CD14-positive monocyte (primary cell): ENCODE measurements around the gene TM6SF1. TPM values are rescaled to one million over a fixed set of nuclear protein-coding genes. Genes with fewer than 3 reads are reported as not detected.

Experiments used
- DNase-seq, 3 donors: peaks; one replicate each; pipeline ENCODE4 v3.0.0-alpha.2; 2011 to 2022
- H2AFZ ChIP-seq: 2 replicates; pipeline ENCODE4 v1.6.0; 2012; ENCODE audit warnings: mild to moderate bottlenecking, low read depth, low read length, inconsistent platforms; ENCODE audit not compliant: insufficient read depth, poor library complexity, severe bottlenecking
- H3K27ac ChIP-seq, 2 donors: 1 replicate in 1 of 2; 2 replicates in 1 of 2; pipeline ENCODE4 v1.5.1; 2012 to 2013; ENCODE audit warnings: low read length in 2 of 2, control low read depth in 1 of 2, inconsistent platforms in 1 of 2, low read depth in 1 of 2, mild to moderate bottlenecking in 1 of 2
- H3K27me3 ChIP-seq, 2 donors: one replicate each; pipeline versions ENCODE4 v1.6.0 to v1.6.1; 2011 to 2013; ENCODE audit warnings: low read length in 2 of 2; ENCODE audit not compliant: control insufficient read depth in 2 of 2, insufficient read depth in 2 of 2
- H3K36me3 ChIP-seq, 2 donors: replicated peaks in 1 of 2; 1 replicate in 1 of 2; 2 replicates in 1 of 2; pipeline versions ENCODE4 v1.5.1 to v1.6.1; 2012 to 2013; ENCODE audit warnings: low read length in 2 of 2, control low read depth in 1 of 2, inconsistent platforms in 1 of 2, mild to moderate bottlenecking in 1 of 2; ENCODE audit not compliant: insufficient read depth in 2 of 2, control insufficient read depth in 1 of 2
- H3K4me1 ChIP-seq, 2 donors: 1 replicate in 1 of 2; 2 replicates in 1 of 2; pipeline versions ENCODE4 v1.5.1 to v1.6.1; 2012 to 2013; ENCODE audit warnings: low read length in 2 of 2, control low read depth in 1 of 2, inconsistent platforms in 1 of 2, mild to moderate bottlenecking in 1 of 2, moderate library complexity in 1 of 2; ENCODE audit not compliant: insufficient read depth in 2 of 2, control insufficient read depth in 1 of 2
- H3K4me2 ChIP-seq: replicated peaks from 2 replicates; pipeline ENCODE3; 2012; ENCODE audit warnings: low read length, moderate library complexity, mild to moderate bottlenecking; ENCODE audit not compliant: poor library complexity, severe bottlenecking; ENCODE audit errors: extremely low read depth
- H3K4me3 ChIP-seq, 3 experiments: fragments of 200-600 bp in 1 of 3; sonication (generic) in 1 of 3; replicated peaks in 1 of 3; 1 replicate in 2 of 3; 2 replicates in 1 of 3; pipeline ENCODE4 v1.5.1; 2011 to 2013; ENCODE audit warnings: low read length in 3 of 3, mild to moderate bottlenecking in 3 of 3, control low read depth in 2 of 3, low read depth in 2 of 3, inconsistent platforms in 1 of 3, moderate library complexity in 1 of 3
- H3K79me2 ChIP-seq: 2 replicates; pipeline ENCODE4 v1.6.0; 2012; ENCODE audit warnings: mild to moderate bottlenecking, control low read depth, inconsistent platforms, low read length, moderate library complexity; ENCODE audit not compliant: insufficient read depth
- H3K9ac ChIP-seq: 2 replicates; pipeline ENCODE4 v1.6.0; 2017; ENCODE audit warnings: low read length, mild to moderate bottlenecking; ENCODE audit not compliant: insufficient read depth, poor library complexity, severe bottlenecking
- H3K9me3 ChIP-seq, 2 donors: replicated peaks in 1 of 2; 1 replicate in 1 of 2; 2 replicates in 1 of 2; pipeline versions ENCODE4 v1.5.1 to v1.6.1; 2012 to 2013; ENCODE audit warnings: low read length in 2 of 2, control low read depth in 1 of 2; ENCODE audit not compliant: control insufficient read depth in 1 of 2, insufficient read depth in 1 of 2
- H4K20me1 ChIP-seq: 2 replicates; pipeline ENCODE4 v1.6.0; 2012; ENCODE audit warnings: mild to moderate bottlenecking, low read length, control low read depth, moderate library complexity; ENCODE audit not compliant: insufficient read depth
- H3K27ac Mint-ChIP-seq, 7 donors: one replicate each; pipeline ENCODE4 v1.8.0; 2020; ENCODE audit warnings: mild to moderate bottlenecking in 7 of 7, mixed read lengths in 7 of 7, moderate library complexity in 6 of 7, inconsistent platforms in 2 of 7
- H3K27me3 Mint-ChIP-seq, 3 donors: one replicate each; pipeline ENCODE4 v1.8.0; 2021 to 2022; ENCODE audit warnings: low read depth in 3 of 3, mild to moderate bottlenecking in 3 of 3, mixed read lengths in 3 of 3, moderate library complexity in 3 of 3, inconsistent platforms in 1 of 3
- H3K36me3 Mint-ChIP-seq, 2 donors: one replicate each; pipeline ENCODE4 v1.8.0; 2020; ENCODE audit warnings: mixed read lengths in 2 of 2, inconsistent platforms in 1 of 2, mild to moderate bottlenecking in 1 of 2
- H3K4me1 Mint-ChIP-seq: one replicate; pipeline ENCODE4 v1.8.0; 2020; ENCODE audit warnings: mild to moderate bottlenecking, mixed read lengths
- H3K4me3 Mint-ChIP-seq, 2 donors: one replicate each; pipeline ENCODE4 v1.8.0; 2020; ENCODE audit warnings: mild to moderate bottlenecking in 2 of 2, mixed read lengths in 2 of 2, moderate library complexity in 1 of 2
- H3K9me3 Mint-ChIP-seq, 7 donors: one replicate each; pipeline ENCODE4 v1.8.0; 2020 to 2022; ENCODE audit warnings: mixed read lengths in 7 of 7, mild to moderate bottlenecking in 6 of 7, moderate library complexity in 6 of 7, inconsistent platforms in 2 of 7
- WGBS: methylation state at CpG from one replicate; pipeline ENCODE4 v1.1.5; 2013; ENCODE audit warnings: missing lambda C conversion rate; ENCODE audit not compliant: insufficient coverage; 5-methylcytosine and 5-hydroxymethylcytosine counted together
- intact Hi-C, 2 donors: fragments of 100-400 bp; cut with micrococcal nuclease; formaldehyde crosslinking; loops; one replicate each; pipeline versions ENCODE4 v1.15.0 to v1.15.1; 2023
- polyA plus RNA-seq, 3 donors: library from polyadenylated mRNA; depleted of rRNA in 1 of 3; unstranded in 2 of 3; stranded (reverse) in 1 of 3; fragments of 300-500 nt in 2 of 3; fragments of >200 nt in 1 of 3; fragmentation: Illumina TruSeq in 2 of 3; gene quantifications; 1 replicate in 2 of 3; 2 replicates in 1 of 3; pipeline ENCODE4 v1.2.3, GENCODE V29; 2012 to 2021
- TF ChIP-seq, protein P1 (sequence below): fragments of 200-600 bp; IDR thresholded peaks from one replicate; pipeline ENCODE4 v1.8.0; 2022; ENCODE audit warnings: antibody characterized with exemption, mild to moderate bottlenecking

Gene TM6SF1
- polyA plus RNA-seq, 3 donors = 21.3 to 46.0 (median 35.4) TPM

DNA sequence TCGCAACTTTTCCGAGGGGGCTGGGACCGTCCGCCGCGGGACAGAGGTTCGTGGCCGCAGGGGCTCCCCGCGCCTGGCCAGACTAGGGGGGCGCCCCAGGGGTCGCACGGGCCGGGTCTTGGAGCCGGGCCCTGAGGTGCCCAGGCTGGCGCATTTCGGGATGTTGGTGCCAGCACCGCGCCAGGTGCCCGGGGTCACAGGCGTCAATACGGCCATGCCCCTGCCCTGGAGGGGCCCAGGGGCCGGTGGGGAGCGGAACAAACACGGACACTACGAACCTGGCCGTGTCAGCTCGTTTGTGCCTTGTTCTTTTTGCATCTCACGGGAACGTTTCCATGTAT, 366 bp downstream of the TM6SF1 start:
- Histone ChIP-seq H2AFZ (peak overlapping the region; percentile 93), H3K4me3 (peak overlapping the region; percentile 62 to 95 (median 66)), H3K27ac (peak overlapping the region; percentile 66 to 96), H4K20me1 (peaks cover 41% of the 10 kb centered on the region), H3K27me3 (peaks cover 0 to 4% of the 10 kb centered on the region in 2 donors), H3K9ac (peak overlapping the region; percentile 79), H3K36me3 (peaks cover 3 to 11% of the 10 kb centered on the region in 2 donors), H3K4me2 (peak overlapping the region; percentile 88), H3K79me2 (peaks cover 38% of the 10 kb centered on the region), H3K4me1 (peaks cover 27 to 36% of the 10 kb centered on the region in 2 donors), H3K9me3 (no peaks in the 10 kb centered on the region)
- WGBS = under 1% methylated on average over 23 of the region's 30 CpGs
- TF ChIP-seq, protein P1, sequence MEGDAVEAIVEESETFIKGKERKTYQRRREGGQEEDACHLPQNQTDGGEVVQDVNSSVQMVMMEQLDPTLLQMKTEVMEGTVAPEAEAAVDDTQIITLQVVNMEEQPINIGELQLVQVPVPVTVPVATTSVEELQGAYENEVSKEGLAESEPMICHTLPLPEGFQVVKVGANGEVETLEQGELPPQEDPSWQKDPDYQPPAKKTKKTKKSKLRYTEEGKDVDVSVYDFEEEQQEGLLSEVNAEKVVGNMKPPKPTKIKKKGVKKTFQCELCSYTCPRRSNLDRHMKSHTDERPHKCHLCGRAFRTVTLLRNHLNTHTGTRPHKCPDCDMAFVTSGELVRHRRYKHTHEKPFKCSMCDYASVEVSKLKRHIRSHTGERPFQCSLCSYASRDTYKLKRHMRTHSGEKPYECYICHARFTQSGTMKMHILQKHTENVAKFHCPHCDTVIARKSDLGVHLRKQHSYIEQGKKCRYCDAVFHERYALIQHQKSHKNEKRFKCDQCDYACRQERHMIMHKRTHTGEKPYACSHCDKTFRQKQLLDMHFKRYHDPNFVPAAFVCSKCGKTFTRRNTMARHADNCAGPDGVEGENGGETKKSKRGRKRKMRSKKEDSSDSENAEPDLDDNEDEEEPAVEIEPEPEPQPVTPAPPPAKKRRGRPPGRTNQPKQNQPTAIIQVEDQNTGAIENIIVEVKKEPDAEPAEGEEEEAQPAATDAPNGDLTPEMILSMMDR = no peak
- H3K36me3 Mint-ChIP-seq = peaks cover 16 to 29% of the 10 kb centered on the region in 2 donors
- H3K4me3 Mint-ChIP-seq = peak overlapping the region; percentile 95 to 99
- peaks cover 0 to 10% (median 3%) of the 10 kb centered on the region in 7 donors for H3K9me3 Mint-ChIP-seq
- intact Hi-C loops = loop anchor here in 1 of 2 donors (5.0 kb wide), 1 partner anchor 41 kb away; the partner anchor contains the start of gene BTBD1
- peak overlapping the region; percentile 95 to 97 (median 96) for H3K27ac Mint-ChIP-seq
- H3K27me3 Mint-ChIP-seq = peaks cover 6 to 25% (median 8%) of the 10 kb centered on the region in 3 donors
- no peak for DNase-seq
- H3K4me1 Mint-ChIP-seq = peaks cover 41% of the 10 kb centered on the region

DNA sequence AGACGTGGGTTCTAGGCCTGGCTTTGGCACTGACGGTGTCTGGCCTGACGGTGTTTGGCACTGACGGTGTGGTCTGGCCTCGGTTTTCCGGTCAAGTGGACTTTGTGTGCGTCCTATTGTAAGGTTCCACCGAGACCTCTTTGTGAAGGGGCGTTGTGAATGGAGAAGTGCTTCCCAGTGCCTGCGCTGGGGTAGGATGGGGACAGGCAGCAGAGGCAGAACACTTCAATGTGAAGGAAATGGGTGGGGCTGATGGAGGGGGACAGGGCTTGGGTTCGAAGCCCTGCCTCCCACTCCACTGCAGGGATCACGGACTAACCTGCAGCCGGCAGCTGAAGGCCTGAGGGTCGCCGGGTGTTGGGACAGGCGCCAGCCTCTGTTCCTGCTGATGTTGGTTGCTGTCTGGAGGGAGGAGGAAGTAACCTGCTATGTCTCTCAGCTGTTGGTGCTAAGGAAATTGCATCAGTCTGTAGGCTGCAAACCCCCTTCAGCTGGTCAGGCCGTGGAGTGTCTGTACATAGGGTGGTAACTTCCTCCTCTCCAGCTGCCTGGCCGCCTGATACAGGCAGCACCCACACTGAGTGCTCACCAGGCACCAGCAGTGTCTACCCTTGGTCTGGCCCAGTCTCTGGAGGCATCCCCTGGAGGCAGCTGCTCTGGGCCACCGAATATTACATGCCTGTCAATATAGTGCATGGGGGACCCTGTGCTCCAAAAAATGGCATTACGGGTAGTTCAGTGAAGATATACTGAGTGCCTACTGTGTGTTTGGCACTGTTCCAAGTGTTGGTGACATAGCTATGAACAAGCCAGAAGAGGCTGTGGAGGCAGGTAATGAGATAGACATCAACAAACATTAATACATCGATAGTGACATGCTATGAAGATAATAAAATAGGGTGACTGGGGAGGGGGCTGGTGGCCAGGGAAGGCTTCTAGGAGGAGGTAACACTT, 1.1 kb downstream of the TM6SF1 start:
- WGBS = under 1% methylated on average over 16 of the region's 21 CpGs
- Histone ChIP-seq H3K79me2 (peaks cover 38% of the 10 kb centered on the region), H3K27me3 (peaks cover 0 to 4% of the 10 kb centered on the region in 2 donors), H4K20me1 (peaks cover 48% of the 10 kb centered on the region), H3K9me3 (no peaks in the 10 kb centered on the region), H3K4me3 (peak overlapping the region; percentile 62 to 95 (median 66)), H3K4me2 (peak overlapping the region; percentile 88), H3K27ac (peak overlapping the region; percentile 66 to 96), H2AFZ (peak overlapping the region; percentile 93), H3K36me3 (peaks cover 11 to 18% of the 10 kb centered on the region in 2 donors), H3K4me1 (peaks cover 27 to 36% of the 10 kb centered on the region in 2 donors), H3K9ac (peak overlapping the region; percentile 79)
- DNase-seq = peak; percentile 91 to 96 (median 95)
- intact Hi-C loops = loop anchor here in 1 of 2 donors (5.0 kb wide), 1 partner anchor 41 kb away; the partner anchor contains the start of gene BTBD1
- peaks cover 6 to 25% (median 8%) of the 10 kb centered on the region in 3 donors for H3K27me3 Mint-ChIP-seq
- peaks cover 0 to 10% (median 3%) of the 10 kb centered on the region in 7 donors for H3K9me3 Mint-ChIP-seq
- TF ChIP-seq, protein P1 = no peak
- H3K4me3 Mint-ChIP-seq = peak overlapping the region; percentile 95 to 99
- H3K36me3 Mint-ChIP-seq = peaks cover 16 to 37% of the 10 kb centered on the region in 2 donors
- H3K4me1 Mint-ChIP-seq = peaks cover 41% of the 10 kb centered on the region
- H3K27ac Mint-ChIP-seq = peak overlapping the region; percentile 95 to 97 (median 96)
